ENCODE results near the gene NLRX1. TPM values are rescaled to one million over a fixed set of nuclear protein-coding genes. Genes with fewer than 3 reads are reported as not detected.
"Not testable (repeated sequence)": the region's sequence is repeated elsewhere in the genome, so short reads cannot be mapped to it uniquely, and the experiment has no call there.

Gene NLRX1
- total and polyA plus RNA-seq, 2 experiments from 2014 or later, result 13.4 to 28.0 TPM

- TF ChIP-seq EZH2phosphoT487 (IDR thresholded peaks at IDR 0.05; ENCODE audit: insufficient read depth, low read depth) (no peak), EZH2 (IDR thresholded peaks at IDR 0.05; ENCODE audit: insufficient read depth, poor library complexity, severe bottlenecking) (no peak)
- Histone ChIP-seq H3K27me3 (replicated peaks; ENCODE audit: insufficient read depth) (no peaks in the 10 kb centered on the region), H3K9me3 (ENCODE audit: low read depth) (no peaks in the 10 kb centered on the region), H3K36me3 (ENCODE audit: low read depth) (peaks cover 23% of the 10 kb centered on the region), H4K20me1 (ENCODE audit: insufficient read depth) (no peaks in the 10 kb centered on the region), H3K4me1 (ENCODE audit: insufficient read depth) (no peaks in the 10 kb centered on the region), H3K4me2 (ENCODE audit: unreplicated experiment) (no peak overlapping the region), H3K9ac (no peak overlapping the region), H3K9me2 (ENCODE audit: insufficient read depth) (no peaks in the 10 kb centered on the region), H3K79me2 (ENCODE audit: insufficient read depth) (no peaks in the 10 kb centered on the region), H3F3A (ENCODE audit: insufficient read depth) (no peaks in the 10 kb centered on the region), H3K27ac (no peak overlapping the region), H2AFZ (no peak overlapping the region), H3K4me3 (no peak overlapping the region)
- WGBS, 2 experiments (ENCODE audit: low coverage in 1 of 2, low lambda C conversion rate in 2 of 2, missing lambda C conversion rate in 2 of 2), result 67 to 79% methylated on average over 4 of the region's 4 CpGs
- in situ Hi-C loops (cut with MboI), result no loop called here
- peak; percentile 43 for DNase-seq
These were observed 34.0 kb upstream of the NLRX1 start for GRCh38 chr11:119134389-119134978.

GRCh38 chr11:119139276-119139675 is 29.2 kb upstream of the NLRX1 start:
- H3K27ac ChIP-seq; H3K9ac ChIP-seq; in situ Hi-C loops (cut with MboI); H3K4me3 ChIP-seq; H2AFZ ChIP-seq; H3K4me2 ChIP-seq (ENCODE audit: unreplicated experiment); H3F3A ChIP-seq (ENCODE audit: insufficient read depth); H4K20me1 ChIP-seq (ENCODE audit: insufficient read depth); DNase-seq; H3K27me3 ChIP-seq (replicated peaks; ENCODE audit: insufficient read depth); H3K9me2 ChIP-seq (ENCODE audit: insufficient read depth); H3K9me3 ChIP-seq (ENCODE audit: low read depth); H3K4me1 ChIP-seq (ENCODE audit: insufficient read depth); H3K79me2 ChIP-seq (ENCODE audit: insufficient read depth); H3K36me3 ChIP-seq (ENCODE audit: low read depth): not testable (repeated sequence)
- 69% methylated on average over 10 of the region's 10 CpGs for WGBS, 2 experiments (ENCODE audit: low coverage in 1 of 2, low lambda C conversion rate in 2 of 2, missing lambda C conversion rate in 2 of 2)

DNA sequence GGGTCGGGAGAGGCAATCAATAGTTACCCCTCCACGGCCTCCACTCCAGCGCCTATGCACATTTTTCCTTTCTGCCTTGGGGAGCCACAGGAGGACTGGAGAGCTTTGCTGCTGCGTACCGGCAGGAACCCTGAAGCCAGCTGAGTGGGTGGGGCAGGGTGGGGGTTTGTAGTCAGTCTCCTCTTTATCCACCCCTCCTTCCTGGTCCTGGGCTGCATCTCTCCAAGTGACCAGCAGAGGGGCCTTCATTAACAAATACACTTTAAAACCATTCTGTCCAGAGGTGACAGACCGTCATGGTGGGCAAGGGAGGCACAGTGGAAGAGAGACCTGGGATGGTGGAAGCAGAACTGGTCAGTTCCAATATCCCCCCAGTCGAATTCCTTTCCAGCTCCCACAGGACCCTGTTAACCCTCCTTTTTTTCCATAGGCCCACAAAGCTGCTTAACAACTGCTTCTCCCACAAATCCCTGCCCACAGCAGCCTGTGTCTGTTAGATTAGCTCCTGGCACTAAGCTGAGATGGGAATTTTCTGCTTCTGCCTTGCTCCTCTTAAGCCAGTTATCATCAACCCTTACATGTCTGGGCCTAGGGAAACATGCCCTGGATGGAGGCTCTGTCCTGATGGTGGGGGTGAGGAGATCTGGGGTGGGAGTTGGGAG is 23.6 kb upstream of the NLRX1 start:
- no peak overlapping the region for H3K27ac ChIP-seq
- peak overlapping the region; percentile 49 for H2AFZ ChIP-seq
- DNase-seq, result peak; percentile 81
- H3K9me3 ChIP-seq (ENCODE audit: low read depth), result no peaks in the 10 kb centered on the region
- in situ Hi-C loops (cut with MboI), result no loop called here
- H3K79me2 ChIP-seq (ENCODE audit: insufficient read depth), result no peaks in the 10 kb centered on the region
- H3K9ac ChIP-seq, result no peak overlapping the region
- H3K4me1 ChIP-seq (ENCODE audit: insufficient read depth), result no peaks in the 10 kb centered on the region
- WGBS, 2 experiments (ENCODE audit: low coverage in 1 of 2, low lambda C conversion rate in 2 of 2, missing lambda C conversion rate in 2 of 2), result 14% methylated on average over 7 of the region's 7 CpGs
- TF ChIP-seq EZH2 (IDR thresholded peaks at IDR 0.05; ENCODE audit: insufficient read depth, poor library complexity, severe bottlenecking), result no peak
- no peak for TF ChIP-seq EZH2phosphoT487 (IDR thresholded peaks at IDR 0.05; ENCODE audit: insufficient read depth, low read depth)
- H3K4me3 ChIP-seq, result no peak overlapping the region
- H4K20me1 ChIP-seq (ENCODE audit: insufficient read depth), result no peaks in the 10 kb centered on the region
- H3K9me2 ChIP-seq (ENCODE audit: insufficient read depth), result no peaks in the 10 kb centered on the region
- no peaks in the 10 kb centered on the region for H3F3A ChIP-seq (ENCODE audit: insufficient read depth)
- no peak overlapping the region for H3K4me2 ChIP-seq (ENCODE audit: unreplicated experiment)
- H3K27me3 ChIP-seq (replicated peaks; ENCODE audit: insufficient read depth), result peaks cover 12% of the 10 kb centered on the region; the same call in 1 of the 2 replicates
- no peaks in the 10 kb centered on the region for H3K36me3 ChIP-seq (ENCODE audit: low read depth)

DNA sequence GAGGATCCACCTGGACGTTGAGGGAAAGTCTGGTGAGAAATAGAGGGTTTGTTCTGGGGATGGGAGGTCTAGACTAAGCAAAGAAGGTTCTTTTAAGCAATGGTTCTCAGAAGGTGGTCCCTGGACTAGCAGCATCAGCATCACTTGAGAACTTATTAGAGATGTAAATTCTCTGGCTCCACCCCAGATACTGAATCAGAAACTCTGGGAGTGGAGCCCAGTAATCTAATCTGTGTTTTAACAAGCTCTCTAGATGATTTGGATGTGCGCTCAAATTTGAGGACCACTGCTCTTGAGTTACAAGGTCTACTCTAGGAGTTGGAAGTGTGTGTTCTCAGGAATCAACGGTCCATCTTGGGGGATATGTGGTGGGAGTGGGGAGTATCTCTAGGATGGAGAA is 23.0 kb upstream of the NLRX1 start:
- H2AFZ ChIP-seq, result no peak overlapping the region

More for the DNA sequence above, 23.0 kb upstream of the NLRX1 start:
- no peaks in the 10 kb centered on the region for H3K9me2 ChIP-seq (ENCODE audit: insufficient read depth)
- in situ Hi-C loops (cut with MboI), result no loop called here
- TF ChIP-seq EZH2phosphoT487 (IDR thresholded peaks at IDR 0.05; ENCODE audit: insufficient read depth, low read depth) (no peak), EZH2 (IDR thresholded peaks at IDR 0.05; ENCODE audit: insufficient read depth, poor library complexity, severe bottlenecking) (no peak)
- H3K4me2 ChIP-seq (ENCODE audit: unreplicated experiment), result no peak overlapping the region
- H4K20me1 ChIP-seq (ENCODE audit: insufficient read depth), result no peaks in the 10 kb centered on the region
- H3K9me3 ChIP-seq (ENCODE audit: low read depth), result no peaks in the 10 kb centered on the region
- DNase-seq, result no peak
- H3K79me2 ChIP-seq (ENCODE audit: insufficient read depth), result no peaks in the 10 kb centered on the region
- 53 to 55% methylated on average over 3 of the region's 3 CpGs for WGBS, 2 experiments (ENCODE audit: low coverage in 1 of 2, low lambda C conversion rate in 2 of 2, missing lambda C conversion rate in 2 of 2)
- H3K36me3 ChIP-seq (ENCODE audit: low read depth), result no peaks in the 10 kb centered on the region
- H3K9ac ChIP-seq, result no peak overlapping the region
- no peak overlapping the region for H3K4me3 ChIP-seq
- no peak overlapping the region for H3K27ac ChIP-seq
- H3F3A ChIP-seq (ENCODE audit: insufficient read depth), result no peaks in the 10 kb centered on the region
- H3K27me3 ChIP-seq (replicated peaks; ENCODE audit: insufficient read depth), result peaks cover 16% of the 10 kb centered on the region; the same call in 1 of the 2 replicates
- no peaks in the 10 kb centered on the region for H3K4me1 ChIP-seq (ENCODE audit: insufficient read depth)
